ENCODE results near the gene AZGP1.
"Not testable (repeated sequence)": the region's sequence is repeated elsewhere in the genome, so short reads cannot be mapped to it uniquely, and the experiment has no call there.

Gene AZGP1

DNA sequence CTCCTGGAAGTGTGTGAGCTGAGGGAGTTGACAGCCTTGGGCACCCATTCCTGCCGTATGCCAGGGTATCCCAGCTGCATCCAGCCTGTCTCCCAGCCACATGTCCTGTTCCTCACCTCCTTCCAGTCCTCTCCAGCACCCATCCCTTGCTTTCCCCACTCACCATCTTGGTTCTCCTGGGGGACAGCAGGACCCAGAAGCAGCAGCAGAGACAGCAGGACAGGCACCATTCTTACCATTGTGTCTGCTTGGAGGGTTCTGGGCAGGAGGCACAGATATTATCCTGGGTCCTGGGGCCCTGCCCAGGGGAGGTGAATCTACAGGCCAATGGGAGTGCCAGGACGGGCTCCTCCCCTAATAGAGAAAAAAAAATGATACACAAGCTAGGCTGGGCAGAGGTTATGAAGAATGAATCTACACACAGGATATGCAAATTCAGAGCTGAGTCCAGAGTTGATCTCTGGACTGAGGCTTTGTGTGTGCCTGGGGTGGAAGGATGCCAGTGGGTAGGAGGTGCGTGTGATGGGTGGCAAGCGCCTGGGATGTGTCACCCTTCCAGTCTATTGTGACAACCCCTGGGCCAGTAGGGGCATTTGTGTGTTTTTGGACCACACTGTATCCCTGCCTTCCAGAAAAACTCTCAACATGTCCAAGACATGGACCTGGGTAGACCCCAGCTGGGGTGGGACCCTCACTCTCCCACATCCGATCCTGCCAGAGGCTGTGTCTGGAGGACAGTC is at the start of gene AZGP1:
TSS of gene AZGP1 (minus strand) at position 250 of the 740 bp plus-strand sequence. CDS start at position 239, 11 bp downstream.
- DNase-seq (ENCODE audit: low spot score): no peak

GRCh38 chr7:100024020-100024619 is 48.3 kb upstream of the AZGP1 start:
- DNase-seq (ENCODE audit: low spot score): no peak

DNA sequence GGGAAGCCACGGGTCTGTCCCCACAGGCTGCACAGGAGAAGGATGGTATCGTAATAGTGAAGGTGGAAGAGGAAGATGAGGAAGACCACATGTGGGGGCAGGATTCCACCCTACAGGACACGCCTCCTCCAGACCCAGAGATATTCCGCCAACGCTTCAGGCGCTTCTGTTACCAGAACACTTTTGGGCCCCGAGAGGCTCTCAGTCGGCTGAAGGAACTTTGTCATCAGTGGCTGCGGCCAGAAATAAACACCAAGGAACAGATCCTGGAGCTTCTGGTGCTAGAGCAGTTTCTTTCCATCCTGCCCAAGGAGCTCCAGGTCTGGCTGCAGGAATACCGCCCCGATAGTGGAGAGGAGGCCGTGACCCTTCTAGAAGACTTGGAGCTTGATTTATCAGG is 47.7 kb upstream of the AZGP1 start:
- DNase-seq (ENCODE audit: low spot score): no peak

DNA sequence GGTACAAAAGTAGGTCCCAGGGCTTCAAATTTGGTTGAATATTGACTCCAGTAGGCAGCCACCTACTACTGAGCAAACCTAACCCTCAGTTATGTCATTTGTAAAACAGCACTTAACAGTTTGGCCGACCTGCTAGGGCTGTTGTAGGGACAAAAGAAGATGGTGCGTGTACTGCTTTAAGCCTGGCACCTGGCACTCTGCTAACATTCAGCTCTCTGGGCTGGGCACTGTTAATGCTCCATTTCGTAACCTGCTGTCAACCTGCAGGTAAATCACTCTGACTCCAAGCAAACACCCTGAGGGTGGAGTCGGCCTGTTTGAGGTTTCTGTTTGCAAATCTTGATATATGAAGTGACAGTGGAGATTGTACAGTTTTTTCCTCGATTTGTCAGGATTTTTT is 46.8 kb upstream of the AZGP1 start:
- DNase-seq (ENCODE audit: low spot score): no peak

DNA sequence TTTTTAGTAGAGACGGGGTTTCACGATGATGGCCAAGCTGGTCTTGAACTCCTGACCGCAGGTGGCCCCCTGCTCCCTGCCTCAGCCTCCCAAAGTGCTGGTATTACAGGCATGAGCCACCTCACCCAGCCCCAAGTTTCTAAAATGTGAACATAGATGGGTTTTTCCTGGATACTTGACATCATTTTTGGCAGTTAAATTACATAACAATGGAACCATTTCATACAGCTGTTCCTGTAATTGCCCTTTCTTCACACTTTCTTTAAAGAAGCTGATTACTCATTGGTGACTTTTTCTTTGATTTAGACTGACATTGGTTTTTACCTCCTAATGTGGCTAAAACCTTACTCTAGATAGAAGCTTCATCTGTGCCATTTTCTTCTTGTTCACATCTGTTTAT is 45.5 kb upstream of the AZGP1 start:
- no peak for DNase-seq (ENCODE audit: low spot score)

DNA sequence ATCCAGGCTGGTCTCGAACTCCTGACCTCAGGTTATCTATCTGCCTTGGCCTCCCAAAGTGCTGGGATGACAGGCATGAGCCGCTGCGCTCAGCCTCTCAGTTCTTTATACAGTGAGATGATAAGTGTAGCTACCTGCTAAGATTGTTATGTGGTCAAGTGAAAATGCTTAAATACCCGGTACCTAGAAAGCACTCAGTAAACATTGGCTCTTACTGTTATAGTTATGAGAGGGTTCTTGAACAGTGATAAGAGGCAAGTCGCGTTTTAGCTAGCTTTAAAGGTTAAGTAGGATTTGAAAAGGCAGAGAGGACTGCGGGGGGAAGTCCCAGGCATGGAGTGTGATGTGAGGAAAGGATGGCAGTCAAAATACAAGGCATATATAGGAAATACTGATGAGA is 44.1 kb upstream of the AZGP1 start:
- no peak for DNase-seq (ENCODE audit: low spot score)

DNA sequence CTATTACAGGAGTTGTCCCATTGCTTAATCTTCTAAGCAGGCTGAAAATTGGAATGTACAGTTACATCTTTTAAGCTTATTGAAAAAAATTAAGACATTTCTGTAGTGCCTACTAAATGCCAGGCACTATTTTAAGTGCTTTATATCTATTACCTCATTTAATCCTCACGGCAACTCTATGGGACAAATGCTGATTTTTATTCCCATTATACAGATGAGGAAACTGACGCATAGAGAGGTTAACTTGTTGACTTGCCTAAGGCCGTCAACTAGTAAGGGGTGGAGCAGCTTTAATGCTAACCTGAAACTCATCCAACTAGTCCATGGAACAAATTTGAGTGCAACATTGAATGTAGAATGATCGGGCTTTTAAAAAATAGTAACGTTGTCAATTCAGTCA is 42.0 kb upstream of the AZGP1 start:
- DNase-seq (ENCODE audit: low spot score): no peak

DNA sequence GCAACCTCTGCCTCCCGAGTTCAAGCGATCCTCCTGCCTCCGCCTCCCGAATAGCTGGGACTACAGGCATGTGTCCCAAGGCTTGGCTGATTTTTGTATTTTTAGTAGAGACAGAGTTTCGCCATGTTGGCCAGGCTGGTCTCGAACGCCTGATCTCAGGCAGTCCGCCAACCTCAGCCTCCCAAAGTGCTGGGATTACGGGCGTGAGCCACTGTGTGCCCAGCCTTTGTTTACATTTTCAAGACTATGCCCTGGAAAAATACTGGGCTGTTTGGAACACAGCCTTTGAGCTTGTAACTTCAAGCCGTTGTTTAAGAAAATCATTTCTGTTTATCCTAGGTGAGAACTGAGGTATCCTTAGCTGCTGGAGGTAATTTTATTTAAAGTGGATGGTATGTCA is 41.5 kb upstream of the AZGP1 start:
- DNase-seq (ENCODE audit: low spot score): no peak

GRCh38 chr7:100016215-100016901 is 40.5 kb upstream of the AZGP1 start:
- peak; percentile 16 for DNase-seq (ENCODE audit: low spot score)

DNA sequence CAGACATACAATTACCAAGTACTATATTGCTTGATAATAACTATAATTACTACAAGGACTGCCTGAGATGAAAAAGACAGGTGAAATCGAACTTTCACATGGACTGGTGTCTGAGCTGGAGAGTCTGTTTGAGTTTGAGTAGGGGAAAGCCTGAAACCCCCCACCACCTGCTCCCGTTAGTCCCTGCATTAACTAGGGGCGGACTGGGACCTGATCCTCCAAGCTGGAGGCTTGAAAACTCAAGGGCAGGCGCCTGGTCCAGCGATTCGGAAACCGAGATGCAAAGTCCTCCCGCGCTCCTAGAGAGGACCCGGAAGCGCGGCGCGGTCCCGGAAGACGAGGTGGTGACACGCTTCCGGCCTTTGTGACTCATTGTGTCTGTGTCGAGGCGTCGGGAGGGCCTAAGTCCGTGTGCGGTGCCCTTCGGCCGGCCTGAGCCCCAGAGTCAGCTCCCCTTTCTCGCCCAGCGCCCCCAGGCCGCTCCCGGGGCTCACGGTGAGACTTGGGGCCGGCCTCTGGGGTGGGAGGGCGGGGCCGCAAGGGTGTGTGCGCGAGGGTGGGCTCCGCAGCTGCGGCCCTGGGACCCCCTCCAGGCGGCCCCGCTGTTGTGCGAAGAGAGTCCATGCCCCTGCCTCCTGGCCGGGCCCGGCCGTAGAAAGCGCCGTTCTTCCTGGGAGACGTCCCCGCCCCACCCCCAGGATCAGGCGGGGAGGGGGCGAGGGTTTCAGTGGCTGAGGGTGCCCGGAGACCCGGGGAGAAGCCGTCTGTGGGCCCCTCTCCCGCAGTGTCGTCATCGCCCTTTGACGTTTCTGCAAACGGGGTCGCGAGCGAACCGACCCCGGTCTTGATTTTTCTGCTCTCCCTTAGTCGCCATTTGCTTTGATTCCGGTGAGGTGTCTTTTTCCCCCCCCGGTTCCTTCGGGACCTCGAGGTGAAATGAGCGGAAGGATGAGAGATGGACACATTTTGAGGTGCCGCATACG is 39.7 kb upstream of the AZGP1 start, which contains the start of gene ZKSCAN1:
TSS of gene ZKSCAN1 (plus strand) at position 365 of the 983 bp plus-strand sequence. CDS start 7,911 bp downstream, outside the sequence.
- peak; percentile 86 for DNase-seq (ENCODE audit: low spot score)

GRCh38 chr7:100013328-100013676 is 37.5 kb upstream of the AZGP1 start:
- DNase-seq (ENCODE audit: low spot score): no peak

GRCh38 chr7:100012385-100013327 is 36.8 kb upstream of the AZGP1 start:
- DNase-seq (ENCODE audit: low spot score): not testable (repeated sequence)

DNA sequence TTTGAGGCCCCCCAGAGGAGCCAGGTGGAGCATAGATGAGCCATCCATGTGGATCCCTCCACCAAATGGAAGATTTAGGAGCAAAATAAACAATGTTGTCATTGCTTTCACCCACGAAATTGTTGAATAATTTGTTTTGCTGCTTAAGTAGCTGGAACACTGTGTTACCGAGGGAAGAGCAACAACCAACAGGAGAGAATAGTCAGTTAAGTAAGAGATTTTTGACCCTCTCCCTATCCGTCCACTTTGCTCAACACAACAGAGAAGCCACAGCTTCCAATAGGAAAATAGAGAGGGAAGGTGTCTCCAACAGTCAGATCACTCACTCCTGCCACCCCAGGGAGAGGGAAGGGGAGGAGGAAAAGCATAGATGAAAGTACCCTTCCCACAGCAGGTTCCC is 35.7 kb upstream of the AZGP1 start:
- DNase-seq (ENCODE audit: low spot score): no peak

GRCh38 chr7:100010901-100011300 is 35.1 kb upstream of the AZGP1 start:
- no peak for DNase-seq (ENCODE audit: low spot score)

GRCh38 chr7:100009952-100010351 is 34.1 kb upstream of the AZGP1 start:
- not testable (repeated sequence) for DNase-seq (ENCODE audit: low spot score)

- no peak for DNase-seq (ENCODE audit: low spot score)
Measured at GRCh38 chr7:100008525-100008924, 32.7 kb upstream of the AZGP1 start.

DNA sequence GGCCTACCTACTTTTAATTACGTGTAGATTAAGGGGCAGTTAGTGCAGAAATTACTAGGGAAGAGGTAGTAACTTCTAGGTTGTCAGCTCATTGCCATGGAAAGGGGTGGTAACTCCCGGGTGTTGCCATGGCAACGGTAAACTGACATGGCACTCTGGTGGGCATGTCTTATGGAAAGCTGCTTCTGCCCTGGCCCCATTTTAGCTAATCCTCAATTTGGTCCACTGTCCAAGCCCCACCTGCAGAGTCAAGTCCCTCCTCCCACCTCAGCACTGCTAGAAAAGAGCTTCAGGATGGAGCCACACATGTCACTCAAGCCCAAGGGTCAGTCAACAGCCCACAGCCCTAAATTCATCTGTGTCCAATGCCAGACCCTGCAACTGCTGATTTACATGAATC is 32.1 kb upstream of the AZGP1 start:
- DNase-seq (ENCODE audit: low spot score): no peak

GRCh38 chr7:100003711-100004661 is 28.2 kb upstream of the AZGP1 start:
- DNase-seq (ENCODE audit: low spot score): no peak

DNA sequence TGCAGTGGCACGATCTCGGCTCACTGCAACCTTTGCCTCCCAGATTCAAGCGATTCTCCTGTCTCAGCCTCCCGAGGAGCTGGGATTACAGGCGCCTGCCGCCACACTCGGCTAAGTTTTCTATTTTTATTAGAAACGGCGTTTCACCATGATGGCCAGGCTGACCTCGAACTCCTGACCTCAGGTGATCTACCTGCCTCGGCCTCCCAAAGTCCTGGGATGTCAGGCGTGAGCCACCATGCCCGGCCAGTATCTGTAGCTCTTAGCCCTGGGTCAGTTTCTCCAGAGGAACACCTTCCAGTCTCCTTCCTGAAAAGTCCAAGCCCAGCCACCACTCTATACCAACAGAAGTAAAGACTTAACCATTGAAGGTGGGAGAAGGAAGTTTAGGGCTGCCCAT is 24.4 kb upstream of the AZGP1 start:
- DNase-seq (ENCODE audit: low spot score): no peak
